Stimulated activated CD8-positive, alpha-beta memory T cell treated with anti-CD3 and anti-CD28 coated beads, Interleukin-15, amount 100 ng/mL, for 1 hour (primary cell): ENCODE measurements around the gene C2CD2.
"Not testable (repeated sequence)": the region's sequence is repeated elsewhere in the genome, so short reads cannot be mapped to it uniquely, and the experiment has no call there.

ENCODE experiments used
- DNase-seq: peaks from one replicate; pipeline ENCODE4 v3.0.0-alpha.2; 2020; ENCODE audit warnings: low read depth

Gene C2CD2

DNA sequence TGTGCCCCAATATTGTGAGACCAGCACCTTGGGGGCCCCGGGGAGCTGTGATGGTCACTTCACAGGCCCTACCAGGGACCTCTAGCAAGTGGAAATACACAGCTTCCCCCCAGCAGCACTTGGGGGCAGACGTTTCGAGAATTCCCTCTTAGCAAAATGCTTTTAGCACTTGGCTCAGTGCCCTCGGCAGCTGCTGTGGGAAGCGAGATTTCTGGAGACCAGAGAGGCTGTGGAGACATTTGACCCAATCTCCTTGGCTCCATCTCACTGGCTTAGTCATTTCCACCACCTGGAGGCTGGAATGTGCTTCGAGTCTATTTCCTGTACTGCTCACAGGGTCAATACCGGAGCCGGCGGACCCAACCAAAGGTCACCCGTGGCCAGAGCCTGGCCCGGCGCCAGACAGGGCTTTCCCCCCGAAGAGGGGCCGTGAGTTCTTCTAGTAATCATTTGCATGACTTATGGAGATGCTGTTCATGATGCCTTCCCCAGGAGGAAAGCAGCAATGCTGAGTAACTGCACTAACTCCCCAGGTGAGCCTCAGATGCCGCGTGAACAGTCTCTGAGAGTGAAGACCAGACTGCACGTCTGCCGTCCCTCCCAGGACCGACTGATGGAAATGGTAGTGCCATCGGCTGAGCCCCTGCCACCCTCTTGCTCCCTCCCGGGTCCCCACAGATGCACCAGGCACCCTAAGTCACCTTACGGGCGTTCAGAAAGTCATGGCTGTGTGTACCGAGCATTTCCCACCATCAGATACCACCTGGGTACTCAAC is 4.4 kb upstream of the C2CD2 start:
- DNase-seq, result no peak

DNA sequence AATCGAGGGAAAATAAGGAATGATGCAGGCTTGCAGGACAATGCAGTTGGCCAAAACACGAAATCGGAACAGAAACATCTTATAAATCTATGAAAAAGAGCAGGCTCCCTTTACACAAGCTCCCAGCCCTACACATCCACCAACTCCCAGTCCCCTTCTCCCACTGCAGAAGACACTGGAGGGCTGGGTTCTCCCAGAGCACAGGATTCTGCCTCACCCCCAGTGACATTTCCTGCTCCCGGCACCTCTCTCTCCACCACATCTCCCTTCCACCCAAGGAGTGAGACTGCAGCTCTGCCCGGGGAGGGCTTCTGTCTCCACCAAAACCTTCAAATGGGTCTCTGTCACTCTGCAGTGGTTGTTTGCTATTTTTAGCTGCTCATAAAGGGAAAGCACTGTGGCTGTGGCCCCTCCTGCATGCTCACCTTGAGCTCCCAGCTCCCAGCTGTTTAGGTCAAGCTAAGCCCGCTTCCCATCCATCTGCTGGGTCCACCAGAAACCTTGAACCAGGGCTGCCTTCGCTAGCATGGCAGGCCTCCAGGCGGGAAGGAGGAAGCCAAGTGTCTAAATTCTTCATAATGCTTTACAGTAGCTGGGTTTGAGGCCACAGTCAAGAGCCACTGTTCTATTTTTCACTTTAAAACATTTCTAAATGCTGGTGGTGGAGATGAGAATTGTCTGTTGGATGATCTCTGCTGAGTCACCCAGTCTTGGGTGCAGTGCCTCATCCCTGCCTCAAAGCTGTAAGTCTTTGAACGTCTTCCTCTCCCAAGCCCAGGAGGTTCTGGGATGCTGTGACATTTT is 3.3 kb upstream of the C2CD2 start:
- no peak for DNase-seq

DNA sequence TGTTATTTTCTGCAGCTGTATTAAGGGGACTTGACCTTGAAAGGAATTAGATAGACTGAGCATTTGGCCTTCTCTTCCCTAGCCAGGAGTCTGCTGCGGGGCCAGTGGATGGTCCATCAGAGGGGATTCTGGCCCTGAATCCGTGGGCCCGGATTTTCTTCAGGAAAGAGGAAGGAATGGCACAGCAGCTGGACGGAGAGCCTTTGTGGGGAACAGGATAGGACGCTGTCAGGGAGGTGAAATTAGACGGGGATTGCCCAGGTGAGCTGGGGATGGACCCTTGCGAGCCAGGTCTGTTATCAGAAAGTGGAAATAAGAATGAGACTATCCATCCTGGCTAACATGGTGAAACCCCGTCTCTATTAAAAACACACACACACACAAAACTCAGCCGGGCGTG is 1.7 kb upstream of the C2CD2 start:
- DNase-seq, result no peak

DNA sequence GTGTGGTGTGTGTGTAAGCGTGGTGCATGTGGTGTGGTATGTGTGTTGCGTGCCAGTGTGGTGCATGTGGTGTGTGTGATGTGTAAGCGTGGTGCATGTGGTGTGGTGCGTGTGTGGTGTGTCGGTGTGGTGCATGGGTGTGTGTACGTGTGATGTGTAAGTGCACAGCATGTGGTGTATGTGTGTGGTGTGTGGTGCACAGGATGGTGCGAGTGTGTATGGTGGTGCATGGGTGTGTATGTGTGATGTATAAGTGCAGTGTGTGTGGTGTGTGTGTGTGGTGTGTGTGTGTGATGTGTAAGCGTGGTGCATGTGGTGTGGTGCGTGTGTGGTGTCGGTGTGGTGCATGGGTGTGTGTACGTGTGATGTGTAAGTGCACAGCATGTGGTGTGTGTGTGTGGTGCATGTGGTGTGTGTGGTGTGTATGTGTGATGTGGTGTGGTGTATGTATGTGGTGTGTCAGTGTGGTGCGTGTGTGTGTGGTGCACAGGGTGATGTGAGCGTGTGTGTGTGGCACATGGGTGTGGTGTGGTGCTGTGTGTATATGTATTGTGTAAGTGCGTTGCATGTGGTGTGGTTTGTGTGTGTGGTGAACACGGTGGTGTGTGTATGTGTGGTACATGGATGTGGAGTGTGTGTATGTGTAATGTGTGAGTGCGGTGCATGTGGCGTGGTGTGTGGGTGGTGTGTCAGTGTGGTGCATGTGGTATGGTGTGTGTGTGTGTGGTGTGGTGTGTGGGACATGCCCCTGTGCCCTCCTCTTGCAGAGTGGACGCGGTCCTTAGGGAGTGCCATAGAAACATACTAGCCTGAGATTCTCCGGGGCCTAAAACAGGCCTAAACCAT is 1.1 kb upstream of the C2CD2 start:
- no peak for DNase-seq

DNA sequence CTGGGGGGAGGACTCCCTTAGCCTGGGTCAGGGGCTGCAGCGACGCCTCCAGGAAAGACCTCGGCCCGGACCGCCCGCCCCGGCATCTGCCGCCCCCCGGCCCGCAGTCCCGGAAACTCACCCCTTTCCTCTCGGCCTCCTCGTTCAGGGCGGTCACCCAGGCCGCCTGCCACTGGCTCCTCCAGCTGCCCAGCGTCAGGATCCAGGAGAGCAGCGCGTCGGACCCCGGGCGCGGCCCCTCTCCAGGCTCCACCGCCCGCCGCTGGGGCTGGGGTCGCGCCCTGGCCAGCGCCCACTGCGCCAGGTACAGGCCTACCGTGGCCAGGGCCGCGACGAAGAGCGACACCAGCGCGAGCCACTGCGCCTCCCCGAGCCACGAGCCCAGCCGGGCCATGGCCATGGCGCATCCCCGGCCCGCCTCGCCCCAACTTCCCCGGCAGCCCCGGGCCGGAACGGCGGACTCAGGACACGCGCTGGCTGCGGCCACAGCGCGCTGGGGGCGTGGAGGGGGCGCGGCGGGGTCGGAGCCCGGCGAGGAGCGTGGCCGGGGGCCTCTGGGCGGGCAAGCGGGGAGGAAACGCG is 478 bp downstream of the C2CD2 start:
- DNase-seq, result no peak

DNA sequence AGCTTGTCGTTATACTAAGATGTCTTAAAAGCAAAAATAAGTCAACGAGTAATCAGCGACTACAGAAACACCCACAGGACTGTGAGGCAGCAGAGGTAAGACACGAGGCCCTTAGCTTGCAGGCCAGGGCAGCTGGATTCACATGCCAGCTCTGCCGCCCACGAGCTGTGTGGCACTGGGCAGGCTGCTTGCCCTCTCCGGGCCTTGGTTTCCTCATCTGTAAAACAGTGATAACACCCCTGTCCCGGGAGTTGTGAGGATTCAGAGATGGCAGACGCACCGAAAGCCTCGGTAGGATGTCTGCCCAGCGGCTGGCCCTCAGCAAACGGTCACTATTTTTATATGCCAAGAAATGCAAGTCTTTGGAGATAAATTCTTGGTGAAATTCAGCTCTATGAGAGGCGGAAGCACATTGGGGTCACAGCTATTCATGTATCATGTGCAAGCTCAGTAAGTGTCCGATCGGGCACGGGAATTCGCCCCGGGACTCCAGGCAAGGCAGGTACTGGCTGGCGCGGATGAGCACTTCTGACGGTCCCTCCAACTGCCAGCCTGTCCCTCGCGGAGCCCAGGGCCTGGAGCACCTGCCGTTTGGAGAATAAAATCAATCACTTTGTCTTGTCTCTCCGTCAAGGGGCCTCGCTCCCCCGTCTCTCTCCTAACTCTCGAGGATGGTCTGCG is 1.1 kb downstream of the C2CD2 start:
- DNase-seq, result no peak

DNA sequence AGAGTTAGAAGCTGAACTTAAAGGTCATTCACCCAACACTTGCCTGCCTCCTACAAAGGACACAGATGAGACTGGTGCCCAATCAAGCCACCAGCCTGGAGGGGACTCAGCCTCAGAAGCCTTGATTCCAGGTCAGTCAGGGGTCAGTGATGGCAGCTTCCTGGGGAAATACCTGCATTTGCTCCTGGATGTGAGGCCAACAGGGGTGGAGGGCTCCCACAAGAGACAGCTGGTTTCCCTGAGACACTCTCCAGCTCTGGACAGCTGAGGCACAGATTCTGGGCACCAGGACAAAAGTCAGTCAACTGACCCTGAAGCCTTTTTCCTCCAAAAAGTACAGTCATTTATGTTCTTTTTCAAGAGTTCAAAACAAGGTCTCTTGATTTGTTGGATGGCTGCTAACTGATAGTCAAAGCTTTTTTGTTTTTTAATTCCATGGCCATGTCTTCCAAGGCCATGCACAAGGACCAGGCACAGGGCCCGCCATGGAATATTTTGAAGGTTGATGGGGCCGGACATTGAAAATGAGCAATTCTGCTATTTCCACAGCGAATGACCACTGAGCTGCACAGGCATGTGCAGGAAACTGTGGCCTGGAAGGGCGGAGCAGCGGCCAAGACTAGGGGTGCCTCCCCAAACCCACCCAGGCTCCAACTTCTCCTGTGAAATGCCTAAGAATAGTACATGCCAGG is 1.8 kb downstream of the C2CD2 start:
- no peak for DNase-seq

DNA sequence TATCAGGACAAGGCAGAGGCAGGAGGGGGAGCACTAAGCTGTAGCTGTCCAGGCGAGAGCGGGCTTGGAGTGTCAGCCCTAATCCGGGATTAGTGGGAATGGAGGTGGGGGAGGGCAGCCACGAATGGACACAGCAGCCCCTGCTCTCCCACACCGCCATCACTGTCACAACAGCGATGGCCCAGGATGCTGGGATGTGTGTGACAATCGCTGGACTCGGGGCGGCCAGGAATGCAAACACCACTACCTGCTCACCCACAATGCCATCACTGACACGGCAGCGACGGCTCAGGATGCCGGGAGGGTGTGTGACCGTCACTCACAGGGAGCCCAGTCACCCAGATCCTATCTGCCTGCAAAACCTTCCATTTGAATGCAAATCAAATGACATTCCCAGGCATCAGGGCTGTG is 2.9 kb downstream of the C2CD2 start:
- DNase-seq, result no peak

DNA sequence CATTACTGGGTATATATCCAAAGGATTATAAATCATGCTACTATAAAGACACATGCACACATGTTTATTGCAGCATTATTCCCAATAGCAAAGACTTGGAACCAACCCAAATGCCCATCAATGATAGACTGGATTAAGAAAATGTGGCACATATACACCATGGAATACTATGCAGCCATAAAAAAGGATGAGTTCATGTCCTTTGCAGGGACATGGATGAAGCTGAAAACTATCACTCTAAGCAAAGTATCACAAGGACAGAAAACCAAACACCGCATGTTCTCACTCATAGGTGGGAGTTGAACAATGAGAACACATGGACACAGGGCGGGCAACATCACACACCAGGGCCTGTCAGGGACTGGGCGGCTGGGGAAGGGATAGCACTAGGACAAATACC is 4.2 kb downstream of the C2CD2 start:
- not testable (repeated sequence) for DNase-seq

DNA sequence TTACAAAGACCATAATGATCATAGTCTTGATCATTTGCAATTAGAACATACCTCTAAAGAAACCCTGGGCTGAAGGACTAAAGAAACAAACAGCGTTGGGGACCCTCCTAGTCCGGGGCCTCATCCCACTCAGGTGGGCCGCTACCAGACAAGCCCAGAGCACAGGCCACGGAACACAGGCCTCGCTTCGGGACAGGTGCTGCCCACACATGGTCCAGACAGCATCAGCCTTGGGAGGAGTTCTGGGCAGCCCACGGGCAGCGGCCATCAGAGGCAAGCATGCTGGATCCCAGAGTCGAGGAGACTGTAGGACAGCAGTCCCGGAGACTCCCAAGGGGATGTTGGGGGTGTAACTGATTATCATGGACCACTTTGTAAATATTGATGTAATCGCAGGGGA is 4.9 kb downstream of the C2CD2 start:
- DNase-seq, result no peak

DNA sequence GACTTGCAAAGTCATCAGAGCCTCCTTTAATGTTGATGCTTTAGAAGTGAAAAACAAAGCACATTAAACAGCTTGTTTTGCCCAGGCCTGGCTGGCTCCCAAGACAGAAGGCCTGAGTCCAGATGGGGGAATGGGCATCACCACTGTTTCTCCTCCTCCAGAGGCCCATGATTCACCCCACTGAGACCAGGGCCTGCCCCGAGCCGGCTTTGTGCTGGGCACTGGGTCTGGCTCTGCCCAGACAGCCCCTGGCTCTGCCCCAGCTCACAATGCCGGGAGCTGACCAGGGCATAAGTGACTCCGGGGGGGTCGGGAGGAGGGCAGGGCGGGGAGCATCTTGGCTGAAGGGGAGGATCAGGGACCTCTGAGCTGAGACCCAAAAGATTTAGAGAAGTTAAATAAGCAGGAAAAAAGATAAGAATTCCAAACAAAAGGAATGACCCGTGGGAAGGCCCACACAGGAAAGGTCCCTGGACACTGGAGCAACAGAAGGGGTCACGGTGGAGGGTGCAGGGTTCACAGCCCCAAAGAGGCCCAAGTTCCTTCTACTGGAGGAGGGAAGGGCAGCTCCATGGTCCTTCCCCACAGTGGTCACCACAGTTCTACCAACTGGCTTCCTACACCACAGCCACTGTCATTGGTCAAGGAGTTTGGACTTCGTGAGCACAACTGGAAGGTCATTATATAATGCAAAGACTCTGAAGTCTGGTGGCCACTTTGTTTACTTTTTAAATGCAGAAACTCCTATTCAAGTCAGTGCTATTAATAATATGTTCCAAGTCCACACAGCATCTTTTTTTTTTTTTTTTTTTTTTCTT is 5.5 kb downstream of the C2CD2 start:
- DNase-seq, result no peak

DNA sequence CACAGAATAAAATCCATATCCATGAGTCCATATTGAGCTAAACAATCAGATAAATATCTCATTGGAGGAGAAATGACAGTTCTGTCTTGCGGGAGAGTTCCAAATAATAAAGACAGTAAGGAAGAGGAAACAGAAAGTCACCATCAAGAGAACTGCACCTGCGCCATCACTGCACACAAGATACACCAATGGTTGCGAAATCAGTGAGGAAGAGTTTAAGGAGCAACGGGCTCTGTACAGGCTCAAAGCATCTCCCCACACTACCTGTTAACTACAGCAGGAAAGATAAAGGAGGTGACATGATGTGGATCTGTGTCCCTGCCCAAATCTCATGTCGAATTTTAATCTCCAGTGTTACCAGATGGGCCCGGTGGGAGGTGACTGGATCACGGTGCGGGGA is 7.8 kb downstream of the C2CD2 start:
- DNase-seq, result no peak

DNA sequence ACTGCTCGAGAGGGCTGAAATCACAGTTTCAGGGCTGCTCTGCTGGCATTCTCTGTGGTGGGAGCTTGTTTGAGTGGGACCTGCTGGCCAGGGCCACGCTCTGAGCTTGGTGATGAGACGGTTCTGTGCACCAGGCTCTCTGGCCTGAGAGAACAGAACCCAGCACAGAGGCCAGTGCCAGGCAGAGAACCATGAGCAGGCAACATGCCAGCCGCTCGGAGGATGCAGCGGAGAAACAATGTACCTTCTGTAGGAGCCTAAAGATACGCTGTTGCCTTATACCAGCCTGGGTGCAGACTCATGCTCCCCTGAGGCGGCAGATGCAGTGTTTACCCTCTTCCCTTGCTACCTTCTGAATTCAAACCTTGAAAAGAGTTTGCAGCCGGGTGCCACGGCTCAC is 10.0 kb downstream of the C2CD2 start:
- DNase-seq, result no peak

DNA sequence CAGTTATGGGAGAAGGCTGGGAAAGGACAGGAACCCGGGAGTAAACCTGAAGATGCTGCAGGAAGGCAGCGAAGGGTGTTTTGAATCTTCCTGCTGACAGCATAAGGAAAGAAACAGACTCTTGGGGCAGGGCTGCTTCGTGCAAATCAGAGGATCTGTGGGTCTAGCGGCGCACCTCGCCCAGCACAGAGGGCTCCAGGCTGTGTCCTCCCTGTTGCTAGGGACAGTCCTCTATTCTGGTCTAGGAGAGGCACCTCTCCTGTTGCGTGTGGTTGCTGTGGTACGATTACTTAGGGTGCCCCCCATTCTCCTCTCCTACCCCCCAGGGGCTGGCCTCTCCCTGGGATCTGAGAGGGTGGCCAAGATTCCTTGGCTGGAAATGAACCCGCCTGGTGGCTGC is 11.4 kb downstream of the C2CD2 start:
- no peak for DNase-seq

DNA sequence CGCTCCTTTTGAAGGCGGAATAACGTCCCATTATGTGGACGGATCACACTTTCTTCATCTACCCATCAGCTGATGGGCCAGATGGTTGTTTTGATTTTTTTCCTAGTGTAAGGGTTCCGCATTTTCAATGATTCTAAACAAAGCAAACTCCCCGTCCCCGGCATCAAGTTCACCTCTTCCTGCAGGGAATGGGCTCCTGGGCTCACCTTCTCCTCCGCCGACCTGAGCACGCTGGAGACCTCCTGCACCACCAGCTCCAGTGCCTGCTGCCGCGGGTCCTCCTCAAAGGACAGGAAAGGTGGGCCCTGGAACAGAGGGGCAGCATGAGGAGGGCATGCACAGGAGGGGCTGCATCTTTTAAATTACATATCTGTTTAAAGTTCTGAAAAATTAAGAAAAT is 11.9 kb downstream of the C2CD2 start:
- no peak for DNase-seq

DNA sequence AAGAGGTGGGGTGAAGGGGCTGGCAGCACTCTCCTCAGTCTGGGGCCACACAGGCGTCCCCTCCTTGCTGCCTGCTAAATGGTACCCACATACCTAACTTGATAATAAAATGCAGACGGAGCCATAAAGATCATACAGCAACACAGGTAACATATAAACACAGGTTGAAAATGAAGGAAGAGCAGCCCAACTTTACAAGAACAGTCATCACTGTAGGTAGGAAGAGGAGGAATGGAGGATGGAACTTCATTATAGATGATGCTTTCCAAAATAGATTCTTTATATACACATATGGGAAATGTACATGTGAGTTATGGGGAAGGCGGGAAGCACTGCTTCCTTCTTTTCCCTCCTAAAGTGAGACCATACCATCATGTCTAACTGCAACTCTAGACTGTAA is 13.4 kb downstream of the C2CD2 start:
- DNase-seq, result no peak

DNA sequence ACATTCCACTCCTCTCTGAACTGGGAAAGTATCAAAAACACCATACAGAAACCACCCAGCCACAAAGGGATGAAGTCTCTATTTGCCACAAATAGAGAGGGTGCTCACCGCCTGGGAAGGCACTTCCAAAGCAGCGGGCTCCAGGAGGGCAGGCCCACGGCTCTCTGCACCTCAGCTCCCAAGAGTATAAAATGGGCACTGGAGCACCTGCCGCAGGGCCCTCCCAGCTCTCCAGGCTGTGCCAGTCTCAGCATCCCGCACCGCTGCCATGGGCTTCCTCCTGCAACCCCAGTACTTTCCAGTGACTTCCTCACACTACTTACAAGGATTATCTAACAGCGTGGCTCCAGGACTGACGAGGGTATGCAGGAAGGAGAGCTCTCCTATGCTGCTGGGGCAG is 14.4 kb downstream of the C2CD2 start:
- DNase-seq, result no peak

DNA sequence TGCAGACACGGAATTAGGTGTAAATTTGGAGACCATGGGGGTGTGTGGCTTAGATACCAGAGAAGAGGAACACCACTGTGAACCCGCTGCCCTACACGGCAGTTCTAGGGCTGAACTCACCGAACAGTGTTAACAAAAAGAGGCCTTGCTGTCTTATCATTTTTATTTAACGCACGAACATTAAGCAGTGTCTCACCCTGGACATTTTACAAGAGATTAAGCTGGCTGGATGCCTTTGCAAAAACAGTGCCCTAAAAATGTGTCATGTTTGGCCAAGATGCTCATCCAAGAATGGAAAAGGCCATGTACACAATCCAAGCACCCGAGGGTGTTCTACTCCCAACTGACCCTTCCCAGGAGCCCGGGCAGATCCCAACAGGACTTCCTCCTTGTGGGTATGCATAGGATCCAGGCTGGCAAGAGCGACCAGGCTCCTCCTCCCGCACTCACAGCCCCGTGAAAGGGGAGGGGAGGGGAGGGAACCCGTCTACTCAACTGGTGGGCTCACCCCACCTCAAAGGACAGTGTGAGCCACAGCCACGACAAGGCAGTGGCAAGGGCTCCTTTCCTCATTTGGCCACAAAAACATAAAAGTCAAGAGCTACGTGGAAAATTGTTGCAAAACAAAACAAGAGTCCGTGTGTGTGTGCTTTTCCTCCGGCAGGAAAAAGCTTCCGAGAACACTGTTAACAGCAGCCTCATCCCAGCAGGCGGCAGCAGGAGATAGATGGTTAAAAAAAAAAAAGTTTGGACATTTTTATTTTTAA is 20.3 kb downstream of the C2CD2 start:
- no peak for DNase-seq

DNA sequence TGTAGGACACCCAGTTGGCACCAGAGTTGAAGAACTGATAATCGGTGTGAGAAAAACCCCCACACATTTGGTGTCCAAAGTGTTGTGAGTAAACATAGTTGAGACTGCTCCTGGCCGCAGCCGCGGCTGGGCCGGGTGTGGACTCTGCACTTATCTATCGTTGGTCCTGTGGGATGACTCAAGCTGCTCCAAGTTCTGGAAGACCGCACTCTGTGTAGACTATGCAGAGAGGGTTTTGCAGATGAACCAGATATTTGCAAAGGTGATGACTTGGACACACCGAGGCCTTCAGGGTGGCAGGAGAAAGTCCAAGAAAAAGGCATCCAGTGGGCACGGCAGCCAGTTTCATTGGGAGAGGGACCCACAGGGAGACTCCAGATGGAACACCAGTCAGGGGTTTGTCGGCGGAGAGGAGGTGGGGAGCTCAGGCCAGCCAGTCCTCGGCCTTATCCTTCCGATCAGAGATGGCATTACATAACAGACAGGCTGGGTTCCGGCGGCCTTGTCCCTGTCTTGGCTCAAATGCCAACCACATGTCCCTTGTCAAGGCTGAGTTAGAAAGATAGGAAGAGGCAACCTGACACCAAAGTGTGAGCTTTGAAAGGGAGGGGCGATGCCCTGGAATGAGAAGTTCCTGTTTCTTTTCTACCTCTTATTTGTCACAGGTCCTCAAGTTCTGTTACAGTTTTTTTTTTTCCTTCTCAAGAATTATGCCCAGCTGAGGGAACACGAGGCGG is 21.1 kb downstream of the C2CD2 start:
- DNase-seq, result no peak
